Neural crest cell (in vitro differentiated cells): ENCODE data around the gene HMGCS2. TPM values are rescaled to one million over a fixed set of nuclear protein-coding genes. Genes with fewer than 3 reads are reported as not detected.

Experiments
- DNase-seq: peaks from one replicate; pipeline ENCODE4 v3.0.0; 2021; ENCODE audit warnings: low read depth, mixed read lengths, low spot score
- H3K27ac Mint-ChIP-seq: one replicate; pipeline ENCODE4 v1.8.0; 2021; ENCODE audit warnings: mild to moderate bottlenecking, mixed read lengths; ENCODE audit not compliant: unreplicated experiment
- H3K27me3 Mint-ChIP-seq: 2 replicates; pipeline ENCODE4 v1.8.0; 2021; ENCODE audit warnings: low read depth, mild to moderate bottlenecking, mixed read lengths
- H3K36me3 Mint-ChIP-seq: 2 replicates; pipeline ENCODE4 v1.8.0; 2021; ENCODE audit warnings: low read depth, mild to moderate bottlenecking, mixed read lengths
- H3K4me1 Mint-ChIP-seq: 2 replicates; pipeline ENCODE4 v1.8.0; 2021; ENCODE audit warnings: mixed read lengths
- H3K4me3 Mint-ChIP-seq: one replicate; pipeline ENCODE4 v1.8.0; 2021; ENCODE audit warnings: mild to moderate bottlenecking, mixed read lengths
- H3K9me3 Mint-ChIP-seq: 2 replicates; pipeline ENCODE4 v1.8.0; 2021; ENCODE audit warnings: mixed read lengths
- total RNA-seq: library from RNA; stranded (reverse); gene quantifications from 2 replicates; pipeline ENCODE4 v1.2.1, GENCODE V29; 2021
- TF ChIP-seq, protein P1 (sequence below): fragments of 200-600 bp; sonication (generic); conservative IDR thresholded peaks from 2 replicates; pipeline ENCODE4 v1.5.0; 2021; ENCODE audit warnings: antibody characterized with exemption, mild to moderate bottlenecking

The HMGCS2 gene
- total RNA-seq, 1 donor from 2014 or later: not detected

DNA sequence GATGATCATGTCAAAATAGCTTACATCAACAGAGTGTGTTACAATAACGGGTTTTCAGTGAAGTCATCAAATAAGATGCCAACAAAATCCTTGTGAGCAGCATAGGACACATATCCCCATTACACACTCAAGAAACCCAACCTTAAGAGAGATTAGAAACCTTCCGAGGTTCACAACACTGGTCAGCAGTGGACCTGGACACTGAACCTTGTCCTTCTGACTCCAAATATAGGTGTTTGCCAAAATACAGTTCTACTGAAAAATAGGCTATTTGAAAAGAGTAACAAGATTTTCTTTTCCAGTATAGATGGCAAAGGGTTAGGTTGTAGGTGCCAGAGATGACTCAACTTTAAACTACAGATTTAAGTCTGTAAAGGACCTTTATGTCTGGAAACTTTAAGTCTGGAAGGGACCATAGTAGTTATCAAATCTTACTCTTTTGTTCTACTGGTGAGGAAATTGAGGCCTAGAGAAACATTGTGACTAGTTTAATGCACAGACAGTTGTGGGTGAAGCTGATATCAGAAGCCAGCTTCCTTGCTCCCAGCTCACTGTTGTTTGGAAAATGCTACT is 43.4 kb upstream of the HMGCS2 start:
- peaks cover 24% of the 10 kb centered on the region for H3K27me3 Mint-ChIP-seq
- DNase-seq: no peak
- H3K27ac Mint-ChIP-seq: no peak overlapping the region
- H3K4me1 Mint-ChIP-seq: no peaks in the 10 kb centered on the region
- no peak overlapping the region for H3K4me3 Mint-ChIP-seq
- H3K36me3 Mint-ChIP-seq: no peaks in the 10 kb centered on the region
- TF ChIP-seq, protein P1, sequence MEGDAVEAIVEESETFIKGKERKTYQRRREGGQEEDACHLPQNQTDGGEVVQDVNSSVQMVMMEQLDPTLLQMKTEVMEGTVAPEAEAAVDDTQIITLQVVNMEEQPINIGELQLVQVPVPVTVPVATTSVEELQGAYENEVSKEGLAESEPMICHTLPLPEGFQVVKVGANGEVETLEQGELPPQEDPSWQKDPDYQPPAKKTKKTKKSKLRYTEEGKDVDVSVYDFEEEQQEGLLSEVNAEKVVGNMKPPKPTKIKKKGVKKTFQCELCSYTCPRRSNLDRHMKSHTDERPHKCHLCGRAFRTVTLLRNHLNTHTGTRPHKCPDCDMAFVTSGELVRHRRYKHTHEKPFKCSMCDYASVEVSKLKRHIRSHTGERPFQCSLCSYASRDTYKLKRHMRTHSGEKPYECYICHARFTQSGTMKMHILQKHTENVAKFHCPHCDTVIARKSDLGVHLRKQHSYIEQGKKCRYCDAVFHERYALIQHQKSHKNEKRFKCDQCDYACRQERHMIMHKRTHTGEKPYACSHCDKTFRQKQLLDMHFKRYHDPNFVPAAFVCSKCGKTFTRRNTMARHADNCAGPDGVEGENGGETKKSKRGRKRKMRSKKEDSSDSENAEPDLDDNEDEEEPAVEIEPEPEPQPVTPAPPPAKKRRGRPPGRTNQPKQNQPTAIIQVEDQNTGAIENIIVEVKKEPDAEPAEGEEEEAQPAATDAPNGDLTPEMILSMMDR: no peak
- no peaks in the 10 kb centered on the region for H3K9me3 Mint-ChIP-seq

DNA sequence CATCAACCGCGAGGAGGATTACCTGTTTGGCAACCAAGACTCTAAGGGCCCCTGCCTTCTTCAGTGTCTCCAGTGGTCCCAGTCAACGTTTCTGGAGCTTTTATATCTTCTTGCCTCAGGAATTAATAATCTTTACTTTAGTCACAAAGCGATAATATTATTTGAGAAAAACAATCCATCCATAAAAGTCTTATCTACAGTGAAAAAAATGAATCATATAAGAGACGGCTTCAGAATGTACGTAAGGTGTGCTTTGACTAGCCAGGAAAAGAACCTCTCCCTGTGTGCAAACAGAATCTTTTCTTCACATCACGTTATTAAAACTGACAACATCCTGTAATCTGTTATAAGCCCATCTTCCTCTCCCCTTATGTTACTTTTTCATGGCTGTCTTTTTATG is 42.7 kb upstream of the HMGCS2 start, which contains the start of gene REG4:
Gene REG4, minus strand, starts transcription at position 74 of the 400 bp plus-strand sequence. CDS start 2,691 bp downstream, outside the sequence.
- Mint-ChIP-seq H3K27me3 (peaks cover 31% of the 10 kb centered on the region), H3K9me3 (no peaks in the 10 kb centered on the region), H3K4me1 (no peaks in the 10 kb centered on the region), H3K36me3 (no peaks in the 10 kb centered on the region), H3K27ac (no peak within 1 kb of the TSS), H3K4me3 (no peak within 1 kb of the TSS)
- DNase-seq: no peak
- TF ChIP-seq, protein P1: no peak

DNA sequence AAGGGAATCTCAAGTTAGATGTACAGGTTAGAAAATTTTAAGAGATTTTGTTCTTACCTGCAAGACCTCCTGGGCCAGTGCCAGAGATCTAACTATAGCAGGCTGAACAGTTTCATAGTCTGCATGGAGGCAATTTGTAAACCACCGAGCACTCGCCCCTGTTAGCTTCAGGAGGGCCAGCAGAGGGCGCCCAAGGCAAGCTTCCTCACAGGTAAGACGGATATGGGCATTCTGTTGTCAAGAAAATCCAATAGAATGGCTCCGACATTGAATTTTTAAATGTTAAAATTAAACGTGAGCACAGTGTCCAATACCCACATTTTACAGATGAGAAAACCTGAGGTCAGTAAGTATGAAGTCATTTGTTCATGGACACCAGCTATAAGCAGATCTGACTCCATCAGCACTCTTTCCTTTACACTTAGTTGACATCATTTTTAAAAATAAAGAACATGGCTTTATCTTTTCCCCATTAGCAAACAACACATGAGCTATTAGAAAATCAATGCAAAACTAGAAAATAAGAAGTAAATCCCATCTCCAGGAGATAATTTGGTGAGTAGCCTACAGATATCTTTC is 40.4 kb upstream of the HMGCS2 start:
- Mint-ChIP-seq H3K27me3 (peaks cover 40% of the 10 kb centered on the region), H3K27ac (no peak overlapping the region), H3K4me1 (no peaks in the 10 kb centered on the region), H3K36me3 (no peaks in the 10 kb centered on the region), H3K4me3 (no peak overlapping the region), H3K9me3 (no peaks in the 10 kb centered on the region)
- peak; percentile 53 for DNase-seq
- TF ChIP-seq, protein P1: peak; percentile 93

DNA sequence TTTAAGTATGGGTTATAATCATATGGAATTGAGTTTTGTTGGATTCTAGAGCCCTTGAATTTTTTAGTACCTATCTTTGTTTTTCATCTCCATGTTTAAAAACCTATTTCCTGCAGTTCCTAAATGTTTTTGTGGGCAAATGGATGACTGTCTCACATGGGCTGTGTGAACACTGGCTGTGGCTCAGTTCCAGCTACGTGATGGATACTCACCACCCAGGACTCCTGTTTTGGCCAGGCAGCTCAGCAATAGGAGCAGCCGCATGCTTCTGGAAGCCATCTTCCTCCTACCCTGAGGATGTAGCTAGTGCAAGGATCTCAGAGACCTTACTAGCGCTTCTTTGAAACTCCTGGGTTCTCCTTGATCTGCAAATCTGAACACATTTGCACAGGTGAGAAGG is 39.8 kb upstream of the HMGCS2 start:
- H3K9me3 Mint-ChIP-seq: no peaks in the 10 kb centered on the region
- DNase-seq: no peak
- no peak overlapping the region for H3K27ac Mint-ChIP-seq
- TF ChIP-seq, protein P1: no peak
- peaks cover 40% of the 10 kb centered on the region for H3K27me3 Mint-ChIP-seq
- H3K4me3 Mint-ChIP-seq: no peak overlapping the region
- no peaks in the 10 kb centered on the region for H3K4me1 Mint-ChIP-seq
- H3K36me3 Mint-ChIP-seq: no peaks in the 10 kb centered on the region

DNA sequence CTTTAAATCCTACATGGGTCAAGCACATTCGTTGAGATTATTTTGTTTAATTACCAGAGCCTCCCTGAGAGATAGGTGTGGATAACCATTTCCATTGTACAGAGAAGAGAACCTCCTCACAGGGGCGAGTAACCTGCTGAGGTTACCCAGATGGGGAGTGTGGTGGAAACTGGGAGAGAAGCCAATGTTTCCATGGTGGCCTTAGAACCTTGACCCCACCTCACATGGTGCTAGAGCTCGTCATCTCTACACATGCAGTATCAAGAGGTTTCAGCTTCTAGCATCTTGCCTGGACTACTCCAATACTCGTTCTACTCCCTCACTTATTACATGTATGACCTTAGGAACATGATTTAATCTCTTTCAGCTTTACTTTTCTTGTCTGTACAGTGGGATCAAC is 37.8 kb upstream of the HMGCS2 start:
- H3K9me3 Mint-ChIP-seq: no peaks in the 10 kb centered on the region
- no peak for DNase-seq
- no peaks in the 10 kb centered on the region for H3K36me3 Mint-ChIP-seq
- peaks cover 36% of the 10 kb centered on the region for H3K27me3 Mint-ChIP-seq
- H3K27ac Mint-ChIP-seq: no peak overlapping the region
- no peaks in the 10 kb centered on the region for H3K4me1 Mint-ChIP-seq
- TF ChIP-seq, protein P1: no peak
- H3K4me3 Mint-ChIP-seq: no peak overlapping the region
